GM10248 (cell line): ENCODE results near the gene SLC6A9.

Source experiments
- CTCF ChIA-PET: fragments of 300-600 bp; sonication (Branson Sonifier 250); formaldehyde crosslinking; extraction: SDS; loops from one replicate; lab custom pipeline; 2021; ENCODE audit warnings: antibody characterized with exemption; lab: Yijun Ruan, JAX
- POLR2A ChIA-PET: fragments of 350-650 bp; sonication (Branson Sonifier 250); formaldehyde crosslinking; extraction: SDS; loops from one replicate; lab custom pipeline; 2020; ENCODE audit warnings: antibody characterized with exemption; lab: Yijun Ruan, JAX
- DNase-seq: peaks from one replicate; pipeline ENCODE4 v3.0.0; 2012; ENCODE audit errors: extremely low spot score
- TF ChIP-seq, protein P1 (sequence below): IDR thresholded peaks from 2 replicates; pipeline ENCODE4 v1.5.1; 2012; ENCODE audit warnings: mild to moderate bottlenecking, low read depth; ENCODE audit errors: extremely low read depth, missing control alignments, control extremely low read depth

SLC6A9 gene

GRCh38 chr1:44020464-44020863, 10.8 kb downstream of the SLC6A9 start:
- DNase-seq: no peak
- ChIA-PET CTCF (interaction anchor here (1.0 to 6.6 kb wide), 5 partner anchors 8 to 27 kb away, joined by 3 to 42 read pairs (median 7); partner anchors contain the start of gene SLC6A9), POLR2A (interaction anchor here (0.5 kb wide), 1 partner anchor 959 kb away, joined by 3 read pairs; no protein-coding TSS in a partner anchor)
- TF ChIP-seq, protein P1, sequence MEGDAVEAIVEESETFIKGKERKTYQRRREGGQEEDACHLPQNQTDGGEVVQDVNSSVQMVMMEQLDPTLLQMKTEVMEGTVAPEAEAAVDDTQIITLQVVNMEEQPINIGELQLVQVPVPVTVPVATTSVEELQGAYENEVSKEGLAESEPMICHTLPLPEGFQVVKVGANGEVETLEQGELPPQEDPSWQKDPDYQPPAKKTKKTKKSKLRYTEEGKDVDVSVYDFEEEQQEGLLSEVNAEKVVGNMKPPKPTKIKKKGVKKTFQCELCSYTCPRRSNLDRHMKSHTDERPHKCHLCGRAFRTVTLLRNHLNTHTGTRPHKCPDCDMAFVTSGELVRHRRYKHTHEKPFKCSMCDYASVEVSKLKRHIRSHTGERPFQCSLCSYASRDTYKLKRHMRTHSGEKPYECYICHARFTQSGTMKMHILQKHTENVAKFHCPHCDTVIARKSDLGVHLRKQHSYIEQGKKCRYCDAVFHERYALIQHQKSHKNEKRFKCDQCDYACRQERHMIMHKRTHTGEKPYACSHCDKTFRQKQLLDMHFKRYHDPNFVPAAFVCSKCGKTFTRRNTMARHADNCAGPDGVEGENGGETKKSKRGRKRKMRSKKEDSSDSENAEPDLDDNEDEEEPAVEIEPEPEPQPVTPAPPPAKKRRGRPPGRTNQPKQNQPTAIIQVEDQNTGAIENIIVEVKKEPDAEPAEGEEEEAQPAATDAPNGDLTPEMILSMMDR: no peak

- CTCF ChIA-PET: interaction anchor here (1.3 to 6.6 kb wide), 3 partner anchors 10 to 17 kb away, joined by 3 to 42 read pairs (median 17); no protein-coding TSS in a partner anchor
- no peak for DNase-seq
- POLR2A ChIA-PET: interaction anchor here (0.5 kb wide), 1 partner anchor 958 kb away, joined by 3 read pairs; no protein-coding TSS in a partner anchor
- TF ChIP-seq, protein P1: no peak
These were observed 11.8 kb downstream of the SLC6A9 start for GRCh38 chr1:44019466-44019948.

DNA sequence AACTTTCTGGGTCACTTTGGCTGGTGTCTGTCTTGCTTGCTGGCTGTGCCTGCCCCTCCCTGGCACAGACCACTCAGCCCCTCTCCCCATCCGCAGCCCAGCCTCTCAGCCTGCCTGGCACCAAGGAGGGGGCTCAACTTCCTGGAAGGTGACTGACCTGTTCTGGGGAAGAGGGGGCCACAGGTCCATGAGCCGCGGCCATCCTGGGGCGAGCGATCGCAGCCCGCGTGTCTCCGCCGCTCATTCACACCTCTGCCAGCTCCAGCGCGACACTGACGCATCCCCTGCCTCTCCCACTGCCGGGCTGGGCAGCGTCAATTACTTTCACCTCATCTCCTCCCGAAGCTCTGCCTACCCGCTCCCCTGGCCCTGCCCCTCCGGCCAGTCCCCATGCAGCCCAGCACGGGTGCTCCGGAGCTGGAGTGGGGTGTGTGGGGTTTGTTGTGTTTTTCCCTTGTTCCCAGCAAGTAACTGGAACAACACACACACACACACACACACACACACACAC, 14.3 kb downstream of the SLC6A9 start:
- DNase-seq: no peak
- TF ChIP-seq, protein P1: no peak
- ChIA-PET POLR2A (interaction anchor here (1.1 kb wide), 1 partner anchor 575 kb away, joined by 3 read pairs; no protein-coding TSS in a partner anchor), CTCF (interaction anchor here (0.8 to 6.6 kb wide), 4 partner anchors 11 to 20 kb away, joined by 3 to 42 read pairs (median 4); no protein-coding TSS in a partner anchor)

- no peak for DNase-seq
- ChIA-PET POLR2A (interaction anchor here (1.1 kb wide), 1 partner anchor 576 kb away, joined by 3 read pairs; no protein-coding TSS in a partner anchor), CTCF (interaction anchor here (0.8 to 2.4 kb wide), 5 partner anchors 10 to 41 kb away, joined by 3 to 9 read pairs (median 3); no protein-coding TSS in a partner anchor)
- TF ChIP-seq, protein P1: no peak
These were observed 15.0 kb downstream of the SLC6A9 start for GRCh38 chr1:44016041-44016889.

GRCh38 chr1:44015206-44015605, 16.1 kb downstream of the SLC6A9 start:
- TF ChIP-seq, protein P1: no peak
- POLR2A ChIA-PET: no interaction called here
- no peak for DNase-seq
- CTCF ChIA-PET: interaction anchor here (0.6 to 2.9 kb wide), 7 partner anchors 9 to 42 kb away, joined by 3 to 19 read pairs (median 7); partner anchors contain the start of gene SLC6A9
